Hepatocyte (in vitro differentiated cells): ENCODE data around the gene DCST1. TPM values are rescaled to one million over a fixed set of nuclear protein-coding genes. Genes with fewer than 3 reads are reported as not detected.

Experiments used
- DNase-seq: peaks from one replicate; pipeline ENCODE4 v3.0.0-alpha.2; 2016; ENCODE audit warnings: low spot score
- H2AFZ ChIP-seq: fragments of 200-600 bp; sonication (generic); 2 replicates; pipeline ENCODE4 v1.6.0; 2016; ENCODE audit warnings: antibody characterized with exemption, mild to moderate bottlenecking
- H3K27ac ChIP-seq: fragments of 200-600 bp; sonication (generic); 2 replicates; pipeline ENCODE4 v1.5.1; 2016; ENCODE audit warnings: mild to moderate bottlenecking
- H3K27me3 ChIP-seq: fragments of 200-600 bp; sonication (generic); 2 replicates; pipeline ENCODE4 v1.6.1; 2016
- H3K36me3 ChIP-seq: fragments of 200-600 bp; sonication (generic); replicated peaks from 2 replicates; pipeline ENCODE4 v1.5.1; 2016; ENCODE audit warnings: low read depth; ENCODE audit not compliant: insufficient read depth
- H3K4me1 ChIP-seq: fragments of 200-600 bp; sonication (generic); 2 replicates; pipeline ENCODE4 v1.5.1; 2016; ENCODE audit warnings: mild to moderate bottlenecking, moderate library complexity; ENCODE audit not compliant: insufficient read depth
- H3K4me2 ChIP-seq: fragments of 200-600 bp; sonication (generic); 2 replicates; pipeline ENCODE4 v1.6.0; 2016
- H3K4me3 ChIP-seq: fragments of 200-600 bp; sonication (generic); 2 replicates; pipeline ENCODE4 v1.5.1; 2016; ENCODE audit warnings: mild to moderate bottlenecking
- H3K79me2 ChIP-seq: fragments of 200-600 bp; sonication (generic); 2 replicates; pipeline ENCODE4 v1.6.0; 2017; ENCODE audit warnings: mild to moderate bottlenecking
- H3K9me2 ChIP-seq: fragments of 200-600 bp; sonication (generic); replicated peaks from 2 replicates; pipeline ENCODE4 v1.6.0; 2017; ENCODE audit warnings: mild to moderate bottlenecking; ENCODE audit not compliant: insufficient read depth
- H3K9me3 ChIP-seq: fragments of 200-600 bp; sonication (generic); 2 replicates; pipeline ENCODE4 v1.5.1; 2016; ENCODE audit warnings: low read depth, mild to moderate bottlenecking
- H4K20me1 ChIP-seq: fragments of 200-600 bp; sonication (generic); 2 replicates; pipeline ENCODE4 v1.6.0; 2016; ENCODE audit warnings: mild to moderate bottlenecking; ENCODE audit not compliant: insufficient read depth, poor library complexity, severe bottlenecking
- EZH2 ChIP-seq: fragments of 200-600 bp; sonication (generic); IDR thresholded peaks from 2 replicates; pipeline ENCODE4 v1.6.1; 2016; ENCODE audit warnings: antibody characterized with exemption, mild to moderate bottlenecking, borderline replicate concordance
- EZH2phosphoT487 ChIP-seq: fragments of 200-600 bp; sonication (generic); IDR thresholded peaks from one replicate; pipeline ENCODE4 v1.6.1; 2018; ENCODE audit warnings: antibody characterized with exemption, mild to moderate bottlenecking, low read depth, moderate library complexity; ENCODE audit not compliant: unreplicated experiment, severe bottlenecking
- WGBS: methylation state at CpG from one replicate; pipeline ENCODE4 v1.1.6; 2016; ENCODE audit warnings: low lambda C conversion rate; ENCODE audit errors: missing lambda C conversion rate; 5-methylcytosine and 5-hydroxymethylcytosine counted together
- polyA plus RNA-seq: library from polyadenylated mRNA; unstranded; fragments of >200 nt; fragmentation: Nextera tagmentation; extraction: Ambion mirVana; gene quantifications from 2 replicates; pipeline ENCODE4 v1.2.1, GENCODE V29; 2016
- total RNA-seq: library from RNA; depleted of rRNA; stranded (reverse); fragments of >200 nt; gene quantifications from 2 replicates; pipeline ENCODE4 v1.2.3, GENCODE V29; 2014
- TF ChIP-seq, protein P1 (sequence below): fragments of 200-600 bp; sonication (generic); IDR thresholded peaks from 2 replicates; pipeline ENCODE4 v1.5.1; 2016; ENCODE audit warnings: antibody characterized with exemption, mild to moderate bottlenecking; ENCODE audit not compliant: poor library complexity

Gene DCST1
- total and polyA plus RNA-seq, 2 experiments from 2014 or later: 0.60 TPM; not detected in 1

GRCh38 chr1:155026588-155026987 is 7.0 kb upstream of the DCST1 start:
- Histone ChIP-seq H3K36me3 (no peaks in the 10 kb centered on the region), H3K9me3 (no peaks in the 10 kb centered on the region), H4K20me1 (no peaks in the 10 kb centered on the region), H3K4me3 (no peak overlapping the region), H3K27ac (no peak overlapping the region), H3K9me2 (no peaks in the 10 kb centered on the region), H3K79me2 (no peaks in the 10 kb centered on the region), H3K4me1 (no peaks in the 10 kb centered on the region), H3K27me3 (no peaks in the 10 kb centered on the region), H3K4me2 (no peak overlapping the region), H2AFZ (no peak overlapping the region)
- 87% methylated on average over 6 of the region's 6 CpGs for WGBS
- TF ChIP-seq EZH2 (no peak), EZH2phosphoT487 (no peak)
- TF ChIP-seq, protein P1, sequence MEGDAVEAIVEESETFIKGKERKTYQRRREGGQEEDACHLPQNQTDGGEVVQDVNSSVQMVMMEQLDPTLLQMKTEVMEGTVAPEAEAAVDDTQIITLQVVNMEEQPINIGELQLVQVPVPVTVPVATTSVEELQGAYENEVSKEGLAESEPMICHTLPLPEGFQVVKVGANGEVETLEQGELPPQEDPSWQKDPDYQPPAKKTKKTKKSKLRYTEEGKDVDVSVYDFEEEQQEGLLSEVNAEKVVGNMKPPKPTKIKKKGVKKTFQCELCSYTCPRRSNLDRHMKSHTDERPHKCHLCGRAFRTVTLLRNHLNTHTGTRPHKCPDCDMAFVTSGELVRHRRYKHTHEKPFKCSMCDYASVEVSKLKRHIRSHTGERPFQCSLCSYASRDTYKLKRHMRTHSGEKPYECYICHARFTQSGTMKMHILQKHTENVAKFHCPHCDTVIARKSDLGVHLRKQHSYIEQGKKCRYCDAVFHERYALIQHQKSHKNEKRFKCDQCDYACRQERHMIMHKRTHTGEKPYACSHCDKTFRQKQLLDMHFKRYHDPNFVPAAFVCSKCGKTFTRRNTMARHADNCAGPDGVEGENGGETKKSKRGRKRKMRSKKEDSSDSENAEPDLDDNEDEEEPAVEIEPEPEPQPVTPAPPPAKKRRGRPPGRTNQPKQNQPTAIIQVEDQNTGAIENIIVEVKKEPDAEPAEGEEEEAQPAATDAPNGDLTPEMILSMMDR: no peak
- no peak for DNase-seq

DNA sequence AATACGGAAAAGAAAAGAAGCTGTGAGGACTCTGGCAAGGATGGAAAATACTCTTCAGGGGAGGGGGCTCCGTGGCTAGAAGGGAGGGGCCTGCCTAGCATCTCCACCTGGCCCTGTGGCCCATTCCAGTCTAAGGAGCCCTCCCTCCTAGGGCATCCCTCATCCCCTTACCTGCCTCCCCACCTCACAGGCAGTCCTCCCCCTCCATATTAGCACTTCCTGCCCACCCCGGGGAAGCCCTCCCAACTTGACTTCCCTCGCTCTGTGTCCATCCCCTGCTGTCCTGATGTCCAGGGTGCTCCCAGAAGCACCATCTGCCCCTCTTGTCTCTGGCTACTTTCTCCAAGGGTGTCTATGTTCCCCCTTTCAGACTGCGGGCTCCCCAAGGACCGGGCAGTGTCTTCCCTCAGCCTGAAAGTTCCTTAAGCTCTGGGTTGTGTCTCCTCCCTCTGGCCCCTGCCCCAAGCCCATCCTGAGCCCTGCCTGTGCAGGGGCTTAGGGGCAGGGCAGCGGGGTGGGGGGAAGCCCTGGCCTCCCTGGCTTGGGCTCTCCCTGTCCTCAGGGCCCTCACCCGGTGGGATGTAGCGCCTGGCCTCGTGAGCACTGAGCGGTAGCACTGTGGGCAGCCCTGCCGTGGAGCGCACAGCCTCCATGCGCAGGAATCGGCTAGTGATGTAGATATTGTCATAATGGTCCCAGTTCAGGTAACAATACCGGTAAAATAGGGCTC is 3.9 kb upstream of the DCST1 start:
- Histone ChIP-seq H3K27ac (no peak overlapping the region), H4K20me1 (no peaks in the 10 kb centered on the region), H3K36me3 (no peaks in the 10 kb centered on the region), H3K4me1 (no peaks in the 10 kb centered on the region), H2AFZ (no peak overlapping the region), H3K9me3 (no peaks in the 10 kb centered on the region), H3K4me3 (no peak overlapping the region), H3K27me3 (no peaks in the 10 kb centered on the region), H3K9me2 (no peaks in the 10 kb centered on the region), H3K4me2 (no peak overlapping the region), H3K79me2 (no peaks in the 10 kb centered on the region)
- no peak for TF ChIP-seq EZH2phosphoT487
- TF ChIP-seq EZH2: no peak
- TF ChIP-seq, protein P1: no peak
- WGBS: 88% methylated on average over 15 of the region's 16 CpGs
- DNase-seq: no peak

GRCh38 chr1:155030243-155030795 is 3.3 kb upstream of the DCST1 start:
- 92% methylated on average over 14 of the region's 15 CpGs for WGBS
- Histone ChIP-seq H3K4me3 (no peak overlapping the region), H4K20me1 (no peaks in the 10 kb centered on the region), H3K27ac (no peak overlapping the region), H3K4me2 (no peak overlapping the region), H2AFZ (no peak overlapping the region), H3K9me3 (no peaks in the 10 kb centered on the region), H3K9me2 (no peaks in the 10 kb centered on the region), H3K27me3 (no peaks in the 10 kb centered on the region), H3K36me3 (no peaks in the 10 kb centered on the region), H3K79me2 (no peaks in the 10 kb centered on the region), H3K4me1 (no peaks in the 10 kb centered on the region)
- no peak for TF ChIP-seq EZH2
- DNase-seq: no peak

DNA sequence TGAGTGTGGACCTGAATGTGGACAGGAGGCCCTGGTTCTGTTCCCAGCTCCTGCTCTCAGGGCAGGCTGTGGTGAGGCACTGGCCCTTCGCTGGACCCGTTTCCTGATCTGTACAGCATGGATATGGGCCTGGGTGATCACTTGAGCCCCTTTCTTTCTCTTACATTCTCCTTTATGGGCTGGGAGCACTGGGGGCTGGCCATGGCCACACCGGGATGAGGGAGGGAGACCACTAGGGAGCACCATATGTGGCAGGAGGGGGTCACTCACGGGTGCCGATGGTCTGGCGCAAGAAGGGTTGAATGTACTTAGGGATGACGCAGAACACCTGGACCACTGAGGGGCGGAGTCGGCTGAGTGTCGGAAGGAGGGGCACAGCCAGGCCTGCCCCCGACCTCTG is 2.7 kb upstream of the DCST1 start:
- H3K79me2 ChIP-seq: no peaks in the 10 kb centered on the region
- no peaks in the 10 kb centered on the region for H3K27me3 ChIP-seq
- 82% methylated on average over 9 of the region's 11 CpGs for WGBS
- no peaks in the 10 kb centered on the region for H3K4me1 ChIP-seq
- H3K27ac ChIP-seq: no peak overlapping the region
- H3K4me3 ChIP-seq: no peak overlapping the region
- no peaks in the 10 kb centered on the region for H3K9me3 ChIP-seq
- no peak for DNase-seq
- H4K20me1 ChIP-seq: no peaks in the 10 kb centered on the region
- no peaks in the 10 kb centered on the region for H3K36me3 ChIP-seq
- no peak overlapping the region for H3K4me2 ChIP-seq
- TF ChIP-seq, protein P1: no peak
- TF ChIP-seq EZH2 (no peak), EZH2phosphoT487 (no peak)
- no peak overlapping the region for H2AFZ ChIP-seq
- no peaks in the 10 kb centered on the region for H3K9me2 ChIP-seq
